Measurements from ENCODE around the gene HOPX. TPM values are rescaled to one million over a fixed set of nuclear protein-coding genes. Genes with fewer than 3 reads are reported as not detected.
"Not testable (repeated sequence)": the region's sequence is repeated elsewhere in the genome, so short reads cannot be mapped to it uniquely, and the experiment has no call there.

The HOPX gene
- total and polyA plus RNA-seq, 10 donors = 6.0 to 26.0 (median 8.0) TPM

GRCh38 chr4:56698329-56698728, 17.2 kb upstream of the HOPX start:
- no peaks in the 10 kb centered on the region for H3K9me3 ChIP-seq
- no peak overlapping the region for H3K27ac ChIP-seq
- H3K27me3 ChIP-seq (replicated peaks in 1 of 7) = no peaks in the 10 kb centered on the region
- no peak for DNase-seq
- TF ChIP-seq POLR2A (IDR thresholded peaks at IDR 0.05) = no peak
- TF ChIP-seq CTCF (IDR thresholded peaks at IDR 0.05 in 8 of 11, conservative IDR thresholded peaks at IDR 0.05 in 3 of 11) = no peak
- no peak for TF ChIP-seq POLR2AphosphoS5 (IDR thresholded peaks at IDR 0.05)
- H3K4me1 ChIP-seq = no peaks in the 10 kb centered on the region
- 65 to 86% (median 70%) methylated on average over 4 of the region's 4 CpGs for WGBS, 5 donors
- H3K36me3 ChIP-seq = no peaks in the 10 kb centered on the region
- intact Hi-C loops (cut with DNase I; ENCODE audit: low total_unique reads) = no loop called here
- H3K4me3 ChIP-seq = no peak overlapping the region

GRCh38 chr4:56696056-56696455, 15.0 kb upstream of the HOPX start:
- H3K4me1 ChIP-seq = no peaks in the 10 kb centered on the region
- no peaks in the 10 kb centered on the region for H3K27me3 ChIP-seq (replicated peaks in 1 of 7)
- H3K36me3 ChIP-seq = no peaks in the 10 kb centered on the region
- no peak overlapping the region for H3K4me3 ChIP-seq
- TF ChIP-seq POLR2AphosphoS5 (IDR thresholded peaks at IDR 0.05) = no peak
- no peak for TF ChIP-seq POLR2A (IDR thresholded peaks at IDR 0.05)
- no peak for TF ChIP-seq CTCF (IDR thresholded peaks at IDR 0.05 in 8 of 11, conservative IDR thresholded peaks at IDR 0.05 in 3 of 11)
- no peak for DNase-seq
- 86 to 92% (median 88%) methylated on average over 4 to 5 of the region's 5 CpGs for WGBS, 5 donors
- intact Hi-C loops (cut with DNase I; ENCODE audit: low total_unique reads) = no loop called here
- no peak overlapping the region for H3K27ac ChIP-seq
- H3K9me3 ChIP-seq = no peaks in the 10 kb centered on the region

GRCh38 chr4:56693476-56693875, 12.4 kb upstream of the HOPX start:
- H3K9me3 ChIP-seq; H3K4me3 ChIP-seq; H3K4me1 ChIP-seq; H3K27me3 ChIP-seq (replicated peaks in 1 of 7); H3K27ac ChIP-seq; H3K36me3 ChIP-seq; intact Hi-C loops (cut with DNase I; ENCODE audit: low total_unique reads); DNase-seq: not testable (repeated sequence)
- WGBS, 5 donors = 83 to 100% (median 94%) methylated on average over 1 to 35 of the region's 35 CpGs; no CpG with 5 or more reads in 1 of the 5 donors

GRCh38 chr4:56692576-56692975, 11.5 kb upstream of the HOPX start:
- 61 to 81% (median 65%) methylated on average over 4 of the region's 4 CpGs for WGBS, 5 donors
- Histone ChIP-seq H3K4me3 (no peak overlapping the region), H3K9me3 (no peaks in the 10 kb centered on the region), H3K4me1 (no peaks in the 10 kb centered on the region), H3K27ac (no peak overlapping the region), H3K27me3 (replicated peaks in 1 of 7) (no peaks in the 10 kb centered on the region), H3K36me3 (no peaks in the 10 kb centered on the region)
- DNase-seq = no peak
- intact Hi-C loops (cut with DNase I; ENCODE audit: low total_unique reads) = no loop called here
- no peak for TF ChIP-seq CTCF (IDR thresholded peaks at IDR 0.05 in 8 of 11, conservative IDR thresholded peaks at IDR 0.05 in 3 of 11)
- no peak for TF ChIP-seq POLR2AphosphoS5 (IDR thresholded peaks at IDR 0.05)
- TF ChIP-seq POLR2A (IDR thresholded peaks at IDR 0.05) = no peak

GRCh38 chr4:56691425-56691824, 10.3 kb upstream of the HOPX start:
- Histone ChIP-seq H3K36me3 (no peaks in the 10 kb centered on the region), H3K9me3 (no peaks in the 10 kb centered on the region), H3K4me1 (no peaks in the 10 kb centered on the region), H3K4me3 (no peak overlapping the region), H3K27me3 (replicated peaks in 1 of 7) (no peaks in the 10 kb centered on the region), H3K27ac (no peak overlapping the region)
- intact Hi-C loops (cut with DNase I; ENCODE audit: low total_unique reads) = no loop called here
- TF ChIP-seq CTCF (IDR thresholded peaks at IDR 0.05 in 8 of 11, conservative IDR thresholded peaks at IDR 0.05 in 3 of 11) (no peak), POLR2A (IDR thresholded peaks at IDR 0.05) (no peak), POLR2AphosphoS5 (IDR thresholded peaks at IDR 0.05) (no peak)
- no peak for DNase-seq
- 49 to 65% (median 60%) methylated on average over 3 of the region's 3 CpGs for WGBS, 5 donors

Measured in spleen (tissue), 11 donors.